MM.1S (cell line): ENCODE data around the gene YLPM1.

ENCODE experiments used
- DNase-seq: peaks from one replicate; pipeline ENCODE4 v3.0.0-alpha.2; 2015
- H2AFZ ChIP-seq: fragments of 300-600 bp; sonication (generic); 2 replicates; pipeline ENCODE4 v1.6.0; 2016; ENCODE audit warnings: antibody characterized with exemption, low read length
- H3F3A ChIP-seq: fragments of 300-600 bp; sonication (generic); 2 replicates; pipeline ENCODE4 v1.6.1; 2016; ENCODE audit warnings: mild to moderate bottlenecking, antibody characterized with exemption, low read length, moderate library complexity, mixed read lengths; ENCODE audit not compliant: insufficient read depth
- H3K27ac ChIP-seq: fragments of 300-600 bp; sonication (generic); 2 replicates; pipeline ENCODE4 v1.5.1; 2016; ENCODE audit warnings: mild to moderate bottlenecking, low read length
- H3K27me3 ChIP-seq: fragments of 300-600 bp; sonication (generic); replicated peaks from 2 replicates; pipeline ENCODE4 v1.6.0; 2016; ENCODE audit warnings: low read length; ENCODE audit not compliant: insufficient read depth
- H3K36me3 ChIP-seq: fragments of 300-600 bp; sonication (generic); replicated peaks from 2 replicates; pipeline ENCODE4 v1.6.1; 2016; ENCODE audit warnings: mild to moderate bottlenecking, low read length, mixed read lengths; ENCODE audit not compliant: insufficient read depth
- H3K4me1 ChIP-seq: fragments of 300-600 bp; sonication (generic); 2 replicates; pipeline ENCODE4 v1.6.1; 2016; ENCODE audit warnings: low read length, mixed read lengths
- H3K4me2 ChIP-seq: fragments of 300-600 bp; sonication (generic); 2 replicates; pipeline ENCODE4 v1.6.0; 2016; ENCODE audit warnings: low read depth, low read length
- H3K4me3 ChIP-seq: fragments of 300-600 bp; sonication (generic); 2 replicates; pipeline ENCODE4 v1.5.1; 2016; ENCODE audit warnings: low read length, mixed read lengths
- H3K79me2 ChIP-seq: fragments of 300-600 bp; sonication (generic); 2 replicates; pipeline ENCODE4 v1.6.1; 2016; ENCODE audit warnings: mixed run types, low read length, mixed read lengths
- H3K9ac ChIP-seq: fragments of 300-600 bp; sonication (generic); 2 replicates; pipeline ENCODE4 v1.6.1; 2016; ENCODE audit warnings: low read length, mixed read lengths
- H3K9me2 ChIP-seq: fragments of 300-600 bp; sonication (generic); replicated peaks from 2 replicates; pipeline ENCODE4 v1.6.1; 2016; ENCODE audit warnings: mild to moderate bottlenecking, low read length, mixed read lengths; ENCODE audit not compliant: insufficient read depth
- H3K9me3 ChIP-seq: fragments of 300-600 bp; sonication (generic); replicated peaks from 2 replicates; pipeline ENCODE4 v1.6.1; 2016; ENCODE audit warnings: mild to moderate bottlenecking, low read length, mixed read lengths; ENCODE audit not compliant: insufficient read depth
- H4K20me1 ChIP-seq: fragments of 300-600 bp; sonication (generic); 2 replicates; pipeline ENCODE4 v1.6.1; 2016; ENCODE audit warnings: mild to moderate bottlenecking, low read length, moderate library complexity, mixed read lengths; ENCODE audit not compliant: insufficient read depth
- CTCF ChIP-seq: fragments of 300-600 bp; sonication (generic); IDR thresholded peaks from 2 replicates; pipeline ENCODE4 v1.5.1; 2016; ENCODE audit warnings: antibody characterized with exemption, low read length, mixed read lengths
- EZH2 ChIP-seq: fragments of 300-600 bp; sonication (generic); optimal IDR thresholded peaks from 2 replicates; pipeline ENCODE3; 2017; ENCODE audit warnings: low read depth, mild to moderate bottlenecking, antibody characterized with exemption, low read length, mixed read lengths
- EZH2phosphoT487 ChIP-seq: fragments of 300-600 bp; sonication (generic); IDR thresholded peaks from 2 replicates; pipeline ENCODE4 v1.6.1; 2018; ENCODE audit warnings: antibody characterized with exemption, low read length

YLPM1 gene

GRCh38 chr14:74843653-74844052 is 80.5 kb downstream of the YLPM1 start:
- no peak overlapping the region for H3K27ac ChIP-seq
- DNase-seq = no peak
- peaks cover 20% of the 10 kb centered on the region for H3F3A ChIP-seq
- no peak overlapping the region for H3K4me2 ChIP-seq
- H3K27me3 ChIP-seq = no peaks in the 10 kb centered on the region
- H3K36me3 ChIP-seq = no peaks in the 10 kb centered on the region
- no peaks in the 10 kb centered on the region for H3K79me2 ChIP-seq
- H4K20me1 ChIP-seq = no peaks in the 10 kb centered on the region
- peaks cover 29% of the 10 kb centered on the region for H3K4me1 ChIP-seq
- no peak overlapping the region for H3K9ac ChIP-seq
- TF ChIP-seq EZH2 (no peak), CTCF (no peak), EZH2phosphoT487 (no peak)
- H2AFZ ChIP-seq = no peak overlapping the region
- no peaks in the 10 kb centered on the region for H3K9me3 ChIP-seq
- H3K9me2 ChIP-seq = no peaks in the 10 kb centered on the region
- no peak overlapping the region for H3K4me3 ChIP-seq

GRCh38 chr14:74846168-74846567 is 83.1 kb downstream of the YLPM1 start:
- no peak overlapping the region for H3K4me3 ChIP-seq
- no peaks in the 10 kb centered on the region for H3K9me3 ChIP-seq
- no peak overlapping the region for H2AFZ ChIP-seq
- no peak for DNase-seq
- H3K36me3 ChIP-seq = no peaks in the 10 kb centered on the region
- H4K20me1 ChIP-seq = no peaks in the 10 kb centered on the region
- peaks cover 10% of the 10 kb centered on the region for H3F3A ChIP-seq
- peaks cover 11% of the 10 kb centered on the region for H3K4me1 ChIP-seq
- no peak overlapping the region for H3K4me2 ChIP-seq
- no peaks in the 10 kb centered on the region for H3K9me2 ChIP-seq
- no peaks in the 10 kb centered on the region for H3K79me2 ChIP-seq
- no peak for TF ChIP-seq EZH2
- TF ChIP-seq CTCF = no peak
- TF ChIP-seq EZH2phosphoT487 = no peak
- no peak overlapping the region for H3K27ac ChIP-seq
- H3K27me3 ChIP-seq = no peaks in the 10 kb centered on the region
- H3K9ac ChIP-seq = no peak overlapping the region

- no peak overlapping the region for H3K4me3 ChIP-seq
- no peak for TF ChIP-seq EZH2
- H3K9me3 ChIP-seq = no peaks in the 10 kb centered on the region
- no peaks in the 10 kb centered on the region for H4K20me1 ChIP-seq
- no peak overlapping the region for H3K27ac ChIP-seq
- H3K9me2 ChIP-seq = no peaks in the 10 kb centered on the region
- H3F3A ChIP-seq = 0 out of 2 replicates have a peak, but pooled peaks cover 1% of the 10 kb centered on the region
- H3K79me2 ChIP-seq = no peaks in the 10 kb centered on the region
- DNase-seq = no peak
- H2AFZ ChIP-seq = no peak overlapping the region
- no peak overlapping the region for H3K9ac ChIP-seq
- H3K36me3 ChIP-seq = no peaks in the 10 kb centered on the region
- peaks cover 2% of the 10 kb centered on the region for H3K4me1 ChIP-seq
- H3K4me2 ChIP-seq = no peak overlapping the region
- no peaks in the 10 kb centered on the region for H3K27me3 ChIP-seq
Measured at GRCh38 chr14:74846968-74847665, 84.0 kb downstream of the YLPM1 start.

GRCh38 chr14:74848768-74849167 is 85.7 kb downstream of the YLPM1 start:
- Histone ChIP-seq H3K4me3 (no peak overlapping the region), H3F3A (no peaks in the 10 kb centered on the region), H3K9me2 (no peaks in the 10 kb centered on the region), H3K9ac (no peak overlapping the region), H3K79me2 (no peaks in the 10 kb centered on the region), H3K27me3 (no peaks in the 10 kb centered on the region), H3K4me1 (no peaks in the 10 kb centered on the region), H3K27ac (no peak overlapping the region), H3K9me3 (no peaks in the 10 kb centered on the region), H3K36me3 (no peaks in the 10 kb centered on the region), H2AFZ (no peak overlapping the region), H4K20me1 (no peaks in the 10 kb centered on the region), H3K4me2 (no peak overlapping the region)
- TF ChIP-seq EZH2 = no peak
- TF ChIP-seq CTCF = no peak
- TF ChIP-seq EZH2phosphoT487 = no peak
- DNase-seq = no peak
